Measurements from ENCODE around the gene STX8. TPM values are rescaled to one million over a fixed set of nuclear protein-coding genes. Genes with fewer than 3 reads are reported as not detected.
A peak's percentile ranks its signal among the peaks of the same experiment; 100 is the strongest.

The STX8 gene
- total RNA-seq, 1 experiment from 2014 or later: 38.8 TPM

- H3K4me3 ChIP-seq (replicated peaks in 1 of 2; ENCODE audit: low read depth in 1 of 2, low read length in 2 of 2): no peak overlapping the region
- no peak overlapping the region for H2AFZ ChIP-seq (ENCODE audit: low read depth, low read length, poor library complexity, severe bottlenecking)
- no peaks in the 10 kb centered on the region for H3K36me3 ChIP-seq (ENCODE audit: control insufficient read depth in 1 of 2, insufficient read depth in 2 of 2, low read length in 2 of 2)
- no peaks in the 10 kb centered on the region for H3K9me3 ChIP-seq (ENCODE audit: control insufficient read depth in 1 of 2, insufficient read depth in 1 of 2, low read depth in 1 of 2, low read length in 2 of 2)
- no peak overlapping the region for H3K9ac ChIP-seq (ENCODE audit: low read length)
- H3K27me3 ChIP-seq (ENCODE audit: insufficient read depth, low read length): no peaks in the 10 kb centered on the region
- no peaks in the 10 kb centered on the region for H3K9me2 ChIP-seq (ENCODE audit: insufficient read depth)
- H3K79me2 ChIP-seq (ENCODE audit: insufficient read depth, low read length): no peaks in the 10 kb centered on the region
- H3K4me1 ChIP-seq (ENCODE audit: control insufficient read depth in 1 of 2, insufficient read depth in 2 of 2, low read length in 2 of 2): no peaks in the 10 kb centered on the region
- no peak for DNase-seq (ENCODE audit: low read depth, low spot score)
- no peak for TF ChIP-seq ELF1 (IDR thresholded peaks at IDR 0.05; ENCODE audit: borderline replicate concordance, low read depth)
- TF ChIP-seq CTCF (IDR thresholded peaks at IDR 0.05 in 2 of 3, conservative IDR thresholded peaks at IDR 0.05 in 1 of 3; ENCODE audit: borderline replicate concordance in 1 of 3, insufficient read depth in 1 of 3, low read depth in 2 of 3, low read length in 2 of 3): peak in 2 of 3 experiments; percentile 37 to 38; a peak in 3 of 6 replicates
- H3K4me2 ChIP-seq (ENCODE audit: low read length): no peak overlapping the region
- ChIA-PET CTCF (no interaction called here), RAD21 (ENCODE audit: low non-redundant PET in 1 of 2, low total read pairs in 2 of 2, uncharacterized antibody in 2 of 2, unreplicated experiment in 2 of 2) (no interaction called here), POLR2A (no interaction called here)
- no TSS peak for BruUV-seq (replicated peaks)
- intact Hi-C loops (cut with micrococcal nuclease): no loop called here
- no peak overlapping the region for H3K27ac ChIP-seq (ENCODE audit: low read depth, low read length)
- no peak for ATAC-seq
- H4K20me1 ChIP-seq (ENCODE audit: insufficient read depth): no peaks in the 10 kb centered on the region
Observed at GRCh38 chr17:9467518-9467917, 108.1 kb downstream of the STX8 start.

- ATAC-seq (no peak), DNase-seq (ENCODE audit: low read depth, low spot score) (no peak)
- no peak overlapping the region for H3K27ac ChIP-seq (ENCODE audit: low read depth, low read length)
- ChIA-PET CTCF (no interaction called here), RAD21 (ENCODE audit: low non-redundant PET in 1 of 2, low total read pairs in 2 of 2, uncharacterized antibody in 2 of 2, unreplicated experiment in 2 of 2) (no interaction called here), POLR2A (no interaction called here)
- no peak overlapping the region for H3K4me3 ChIP-seq (replicated peaks in 1 of 2; ENCODE audit: low read depth in 1 of 2, low read length in 2 of 2)
- H3K4me2 ChIP-seq (ENCODE audit: low read length): no peak overlapping the region
- H3K79me2 ChIP-seq (ENCODE audit: insufficient read depth, low read length): no peaks in the 10 kb centered on the region
- no peak overlapping the region for H2AFZ ChIP-seq (ENCODE audit: low read depth, low read length, poor library complexity, severe bottlenecking)
- H3K9me2 ChIP-seq (ENCODE audit: insufficient read depth): no peaks in the 10 kb centered on the region
- H4K20me1 ChIP-seq (ENCODE audit: insufficient read depth): no peaks in the 10 kb centered on the region
- no peaks in the 10 kb centered on the region for H3K9me3 ChIP-seq (ENCODE audit: control insufficient read depth in 1 of 2, insufficient read depth in 1 of 2, low read depth in 1 of 2, low read length in 2 of 2)
- H3K4me1 ChIP-seq (ENCODE audit: control insufficient read depth in 1 of 2, insufficient read depth in 2 of 2, low read length in 2 of 2): no peaks in the 10 kb centered on the region
- H3K9ac ChIP-seq (ENCODE audit: low read length): no peak overlapping the region
- H3K27me3 ChIP-seq (ENCODE audit: insufficient read depth, low read length): no peaks in the 10 kb centered on the region
- no TSS peak for BruUV-seq (replicated peaks)
- TF ChIP-seq POLR2AphosphoS5 (IDR thresholded peaks at IDR 0.05; ENCODE audit: low read depth, low read length) (no peak), RAD21 (IDR thresholded peaks at IDR 0.05; ENCODE audit: low read depth) (no peak), JUND (IDR thresholded peaks at IDR 0.05) (no peak), SP1 (IDR thresholded peaks at IDR 0.05; ENCODE audit: low read depth) (no peak), FOSL1 (IDR thresholded peaks at IDR 0.05; ENCODE audit: low read depth) (no peak), EZH2phosphoT487 (IDR thresholded peaks at IDR 0.05; ENCODE audit: borderline replicate concordance) (no peak), CBX3 (IDR thresholded peaks at IDR 0.05; ENCODE audit: low read depth) (no peak), ZNF274 (IDR thresholded peaks at IDR 0.05; ENCODE audit: low read depth, low read length) (no peak), SRF (IDR thresholded peaks at IDR 0.05; ENCODE audit: low read depth) (no peak), ZFX (IDR thresholded peaks at IDR 0.05) (no peak), EZH2 (IDR thresholded peaks at IDR 0.05) (no peak)
- no peaks in the 10 kb centered on the region for H3K36me3 ChIP-seq (ENCODE audit: control insufficient read depth in 1 of 2, insufficient read depth in 2 of 2, low read length in 2 of 2)
- intact Hi-C loops (cut with micrococcal nuclease): no loop called here
Observed at GRCh38 chr17:9465210-9465921, 110.3 kb downstream of the STX8 start.
